IPS-18c (cell line): ENCODE results near the gene PPP2R5E.
"Not testable (repeated sequence)": the region's sequence is repeated elsewhere in the genome, so short reads cannot be mapped to it uniquely, and the experiment has no call there.

Source experiments
- H3K4me3 ChIP-seq: 2 replicates; pipeline ENCODE4 v1.7.0; 2013; ENCODE audit warnings: low read depth, mild to moderate bottlenecking, low read length, moderate library complexity; ENCODE audit not compliant: insufficient read depth
- H3K9me3 ChIP-seq: one replicate; pipeline ENCODE4 v1.6.1; 2013; ENCODE audit warnings: mild to moderate bottlenecking, low read length, moderate library complexity; ENCODE audit not compliant: control insufficient read depth, insufficient read depth

PPP2R5E gene

DNA sequence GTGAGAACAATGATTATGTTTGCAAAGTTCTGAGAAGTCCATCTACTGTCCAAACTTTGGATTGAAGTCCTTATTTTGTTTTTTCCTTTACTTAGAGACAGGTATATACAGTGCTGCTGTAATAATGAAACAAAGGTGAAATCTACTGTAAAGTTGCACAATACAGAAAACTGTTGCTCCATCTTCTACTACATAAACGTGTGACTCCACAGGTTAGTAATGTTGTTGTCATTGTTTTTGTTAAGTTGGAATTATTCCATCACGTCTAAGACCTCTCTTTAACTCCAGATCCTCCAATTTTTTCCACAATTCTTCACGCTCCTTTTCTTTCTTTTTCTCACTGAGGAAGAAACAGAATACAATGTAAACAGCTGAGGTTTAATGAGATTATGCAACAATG, 167.4 kb downstream of the PPP2R5E start:
- Histone ChIP-seq H3K4me3 (no peak overlapping the region), H3K9me3 (no peaks in the 10 kb centered on the region)

GRCh38 chr14:63371613-63372012, 171.6 kb downstream of the PPP2R5E start:
- H3K9me3 ChIP-seq, H3K4me3 ChIP-seq: not testable (repeated sequence)

DNA sequence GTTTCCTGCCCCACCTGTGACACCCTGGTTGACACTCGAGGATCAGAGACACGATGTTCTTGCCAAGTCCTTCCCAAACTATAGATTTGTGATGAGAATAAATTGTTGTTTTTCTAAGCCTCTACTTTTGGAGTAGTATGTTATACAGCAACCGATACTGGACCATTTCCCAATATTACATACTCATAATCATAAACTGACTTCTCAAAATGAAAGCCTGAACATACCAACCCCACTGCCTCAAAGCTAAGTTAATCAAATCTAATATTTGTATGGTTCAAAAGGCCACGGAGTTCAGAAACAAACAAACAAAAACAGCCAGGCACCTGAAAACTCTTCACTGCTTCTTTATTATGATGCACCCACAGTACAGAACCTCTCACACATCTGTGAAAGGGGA, 172.1 kb downstream of the PPP2R5E start:
- Histone ChIP-seq H3K4me3 (no peak overlapping the region), H3K9me3 (no peaks in the 10 kb centered on the region)

DNA sequence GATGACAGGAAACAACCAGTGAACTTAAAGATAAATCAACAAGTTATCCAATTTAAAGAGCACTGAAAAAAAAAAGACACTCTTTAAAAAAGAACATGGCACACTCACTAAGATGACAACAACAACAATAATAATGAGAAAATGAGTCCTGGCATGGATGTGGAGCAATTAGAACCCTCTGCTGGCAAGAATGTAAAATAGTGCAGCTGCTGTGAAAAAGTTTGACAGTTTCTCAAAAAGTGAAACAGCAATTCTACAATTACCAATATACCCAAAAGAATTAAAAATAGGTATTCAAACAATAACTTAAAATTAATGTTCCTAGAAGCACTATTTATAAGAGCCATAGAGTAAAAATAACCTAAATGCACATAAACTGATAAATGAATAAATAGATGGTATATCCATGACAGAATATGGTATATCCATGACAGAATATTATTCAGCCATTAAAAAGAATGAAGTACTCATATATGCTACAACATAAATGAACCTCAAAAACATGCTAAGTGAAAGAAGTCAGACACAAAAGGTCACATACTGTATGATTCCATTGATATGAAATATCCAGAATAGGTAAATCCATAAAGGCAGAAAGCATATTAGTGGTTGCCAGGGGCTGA, 175.3 kb downstream of the PPP2R5E start:
- Histone ChIP-seq H3K4me3 (no peak overlapping the region), H3K9me3 (no peaks in the 10 kb centered on the region)

DNA sequence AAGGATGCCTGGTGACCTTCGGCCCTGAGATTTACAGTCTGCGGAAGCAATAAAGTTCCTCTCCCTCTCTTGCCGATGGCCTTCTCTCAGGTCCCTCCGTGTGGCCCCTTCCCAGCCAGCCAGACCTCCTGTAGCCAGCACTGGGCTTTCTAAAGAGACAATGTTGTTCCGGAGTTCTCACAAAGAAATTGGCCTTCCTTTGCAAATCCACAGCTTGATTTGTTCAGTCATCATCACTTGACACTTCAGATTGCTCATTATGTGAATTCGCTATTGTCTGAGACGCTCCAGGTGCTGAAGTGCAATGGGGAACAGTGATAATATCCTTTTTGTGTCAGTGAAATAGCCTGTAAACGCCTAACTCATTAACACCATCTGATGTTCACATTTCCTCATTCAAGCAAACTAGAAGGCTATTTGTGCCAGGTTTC, 180.8 kb downstream of the PPP2R5E start:
- Histone ChIP-seq H3K4me3 (no peak overlapping the region), H3K9me3 (no peaks in the 10 kb centered on the region)

DNA sequence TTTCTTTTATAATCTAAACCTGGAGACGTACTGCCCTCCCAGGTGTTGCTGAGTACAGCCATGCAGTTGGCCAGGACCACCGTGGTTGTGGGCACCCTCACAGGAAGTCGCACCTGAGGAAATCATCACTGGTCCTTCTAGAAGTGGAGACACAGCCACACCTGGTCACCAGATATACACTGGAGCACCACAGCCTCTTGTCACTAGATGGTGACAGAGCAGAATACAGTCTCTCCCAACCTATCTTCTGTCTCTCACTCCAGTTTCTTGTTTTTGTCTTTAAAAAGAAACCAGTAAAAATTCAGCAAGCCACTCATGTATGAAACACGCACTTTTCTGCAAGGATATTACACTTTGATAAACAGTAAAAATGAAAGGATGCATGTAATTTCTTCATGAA, 181.4 kb downstream of the PPP2R5E start:
- Histone ChIP-seq H3K4me3 (no peak overlapping the region), H3K9me3 (no peaks in the 10 kb centered on the region)

- no peaks in the 10 kb centered on the region for H3K9me3 ChIP-seq
- H3K4me3 ChIP-seq, result no peak overlapping the region
Measured at GRCh38 chr14:63357841-63358240, 185.3 kb downstream of the PPP2R5E start.

- H3K9me3 ChIP-seq, result no peaks in the 10 kb centered on the region
- H3K4me3 ChIP-seq, result no peak overlapping the region
Measured at GRCh38 chr14:63345826-63346225, 197.4 kb downstream of the PPP2R5E start.

DNA sequence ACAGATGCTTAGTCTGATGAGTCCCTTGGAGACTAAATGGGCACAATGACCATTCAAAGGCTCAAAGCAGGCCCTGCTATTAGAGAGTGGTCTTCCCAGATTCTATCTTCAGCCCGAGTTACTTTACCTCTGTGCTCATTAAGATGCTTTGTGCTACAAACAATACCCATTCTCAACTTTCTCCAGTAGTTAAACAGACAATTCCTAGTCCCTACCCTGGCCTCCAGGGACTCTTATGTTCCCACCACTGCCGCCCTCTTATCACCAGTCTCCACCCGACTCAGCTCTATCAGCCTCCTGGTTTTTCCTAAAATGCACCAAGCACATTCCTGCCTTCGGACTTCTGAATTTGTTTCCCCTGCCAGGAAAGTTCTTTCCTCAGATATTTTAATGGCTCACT, 198.8 kb downstream of the PPP2R5E start:
- peaks cover 2% of the 10 kb centered on the region for H3K9me3 ChIP-seq
- H3K4me3 ChIP-seq, result no peak overlapping the region

- Histone ChIP-seq H3K9me3 (peaks cover 2% of the 10 kb centered on the region), H3K4me3 (no peak overlapping the region)
Measured at GRCh38 chr14:63343878-63344277, 199.3 kb downstream of the PPP2R5E start.

- Histone ChIP-seq H3K4me3 (no peak overlapping the region), H3K9me3 (peaks cover 2% of the 10 kb centered on the region)
Measured at GRCh38 chr14:63342371-63342770, 200.8 kb downstream of the PPP2R5E start.

DNA sequence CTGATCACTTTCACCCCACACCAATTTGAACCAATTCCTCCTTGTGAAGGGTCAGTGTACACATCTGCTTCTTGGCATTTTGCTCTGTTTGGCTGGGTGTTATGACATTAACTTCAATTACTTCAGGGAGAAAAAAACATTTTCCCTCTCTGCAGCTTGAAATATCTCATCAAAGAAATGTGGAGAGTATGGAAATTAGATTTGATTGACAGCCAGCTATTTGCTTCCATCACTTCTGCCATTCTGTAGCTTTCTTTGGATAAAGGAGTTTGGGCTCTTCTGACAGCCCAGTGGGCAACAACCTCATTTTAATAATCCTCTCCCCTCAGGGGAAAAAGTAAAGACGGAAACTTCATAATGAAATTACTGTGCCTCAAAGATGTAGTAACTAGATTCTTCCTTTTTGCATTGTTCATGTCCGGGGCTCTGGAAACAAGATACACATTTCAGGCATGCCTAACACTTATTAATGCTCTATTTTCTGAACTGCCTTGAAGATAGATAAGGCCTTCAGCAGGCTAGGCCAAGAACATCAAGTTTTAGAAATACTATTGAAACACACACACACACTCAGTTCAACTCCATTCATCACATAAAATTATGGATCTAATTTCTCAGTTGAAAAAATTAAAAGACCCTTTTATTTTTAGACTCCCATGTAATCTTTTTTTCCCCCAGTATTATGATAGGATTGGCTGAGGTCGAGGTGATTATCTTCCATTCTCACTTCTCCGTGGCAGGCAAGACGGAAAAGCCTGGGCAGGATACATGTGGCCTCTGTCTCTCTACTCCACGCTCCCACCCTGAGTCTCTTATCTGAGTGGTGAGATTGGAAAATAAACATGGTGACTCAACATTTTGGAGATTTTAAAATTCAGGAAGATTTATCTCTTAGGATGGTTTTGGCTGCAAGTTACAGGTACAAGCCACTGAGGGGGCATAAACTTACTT, 214.1 kb downstream of the PPP2R5E start:
- Histone ChIP-seq H3K4me3 (no peak overlapping the region), H3K9me3 (no peaks in the 10 kb centered on the region)

DNA sequence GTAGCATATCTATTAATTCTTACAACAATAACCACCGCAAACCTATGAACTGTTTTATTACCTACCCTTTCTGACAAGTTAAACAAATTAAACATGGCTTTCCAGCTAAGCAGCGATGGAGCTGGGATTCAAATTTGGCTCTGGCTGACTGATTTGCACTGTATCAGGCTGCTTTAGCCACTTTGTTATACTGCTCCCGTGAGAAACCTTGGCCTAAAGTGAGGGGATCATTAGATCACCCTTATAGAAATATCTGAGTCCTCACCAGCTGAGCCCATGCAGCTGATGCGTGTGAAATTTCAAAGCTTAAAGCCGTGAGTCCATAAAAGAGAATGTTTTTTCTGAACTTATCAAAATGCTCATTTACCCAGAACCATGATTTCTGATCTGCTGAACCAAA, 216.3 kb downstream of the PPP2R5E start:
- Histone ChIP-seq H3K9me3 (no peaks in the 10 kb centered on the region), H3K4me3 (no peak overlapping the region)

DNA sequence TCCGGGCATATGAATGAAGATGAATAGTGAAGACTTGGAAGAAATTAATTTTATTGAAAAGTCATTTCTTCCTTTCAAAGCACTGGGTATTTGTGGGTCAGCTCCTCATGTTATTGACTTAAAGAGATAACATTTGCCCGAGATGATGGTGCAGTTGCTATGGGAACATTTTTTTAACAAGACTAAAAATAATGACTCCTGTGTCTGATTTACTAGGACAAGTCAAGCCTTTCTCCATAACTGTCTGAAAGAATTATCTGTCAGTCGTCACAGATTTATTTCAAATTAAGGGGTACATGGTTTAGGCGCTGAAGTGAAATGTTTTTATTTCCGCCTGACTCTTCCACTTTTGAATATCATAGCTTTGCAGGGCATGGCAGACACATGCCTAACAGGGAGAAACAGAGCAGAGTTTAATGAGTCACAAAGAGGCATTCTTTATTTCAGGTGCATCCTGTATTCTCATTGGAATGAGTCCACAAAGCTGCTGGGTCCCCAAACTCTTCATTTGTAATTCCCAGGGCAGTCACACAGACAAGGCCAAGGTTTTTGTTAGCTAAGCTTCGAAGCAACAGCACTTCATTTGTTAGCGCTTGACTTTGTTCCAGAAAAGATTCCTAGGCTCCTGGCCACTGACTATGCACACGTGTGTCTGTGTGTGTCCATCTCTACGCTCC, 220.1 kb downstream of the PPP2R5E start:
- no peaks in the 10 kb centered on the region for H3K9me3 ChIP-seq
- no peak overlapping the region for H3K4me3 ChIP-seq

- H3K9me3 ChIP-seq, result no peaks in the 10 kb centered on the region
- no peak overlapping the region for H3K4me3 ChIP-seq
Measured at GRCh38 chr14:63322472-63322871, 220.7 kb downstream of the PPP2R5E start.
